Stimulated activated CD4-positive, alpha-beta T cell treated with anti-CD3 and anti-CD28 coated beads, Interleukin-15, amount 100 ng/mL, for 48 hours (primary cell): Measurements from ENCODE around the gene CCDC70.
"Not testable (repeated sequence)": the region's sequence is repeated elsewhere in the genome, so short reads cannot be mapped to it uniquely, and the experiment has no call there.

Experiments
- DNase-seq, 2 donors: peaks; one replicate each; pipeline ENCODE4 v3.0.0-alpha.2; 2020; ENCODE audit warnings: low read depth in 2 of 2

The CCDC70 gene

DNA sequence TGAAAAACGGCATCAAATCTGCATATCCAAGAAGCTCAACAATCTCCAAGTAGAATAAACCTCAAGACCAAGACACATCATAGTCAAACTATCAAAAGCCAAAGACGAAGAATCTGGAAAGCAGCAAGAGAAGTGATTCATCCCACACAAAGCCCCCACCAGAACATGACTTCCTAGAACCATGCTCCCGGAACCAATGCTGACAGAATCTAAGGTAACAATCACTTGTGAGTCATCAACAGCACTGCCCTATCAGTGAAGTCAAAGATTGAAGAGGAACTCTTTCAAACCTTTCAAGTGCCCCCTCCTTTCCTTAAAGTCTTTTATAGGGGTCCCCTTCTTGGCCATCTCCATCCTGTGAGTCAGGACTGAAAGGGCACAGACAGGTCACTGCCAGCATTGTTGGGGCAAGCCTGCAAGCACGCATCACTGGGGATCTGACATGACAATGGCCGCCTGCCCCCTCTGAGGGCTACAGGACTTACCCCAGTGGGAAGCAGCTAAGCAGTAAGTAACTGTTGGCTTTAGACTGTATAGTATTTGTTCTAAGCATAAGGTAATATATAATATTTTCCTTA, at the start of gene CCDC70:
Gene CCDC70 (plus strand): TSS at position 247 of the 578 bp plus-strand sequence. CDS start 3,443 bp downstream, outside the sequence.
- no peak for DNase-seq

DNA sequence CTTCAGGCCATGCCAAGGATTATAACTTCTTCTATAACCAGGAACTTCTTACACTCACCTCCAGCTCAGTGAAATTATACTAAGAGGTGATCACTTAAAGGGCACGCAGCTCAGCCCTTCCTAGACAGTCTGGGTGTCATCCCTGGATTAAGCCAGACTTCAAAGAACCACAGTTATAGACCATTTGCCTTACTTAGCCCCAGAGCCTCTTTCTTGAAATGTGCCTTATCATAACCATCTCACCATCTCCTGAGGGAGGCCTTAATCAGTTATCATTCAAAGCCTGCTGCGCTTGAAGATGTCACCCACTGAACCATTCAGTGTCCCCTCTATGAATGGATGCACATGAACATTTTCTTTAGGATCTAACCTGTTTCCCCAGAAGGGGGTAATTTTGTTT, 47.7 kb upstream of the CCDC70 start:
- no peak for DNase-seq

DNA sequence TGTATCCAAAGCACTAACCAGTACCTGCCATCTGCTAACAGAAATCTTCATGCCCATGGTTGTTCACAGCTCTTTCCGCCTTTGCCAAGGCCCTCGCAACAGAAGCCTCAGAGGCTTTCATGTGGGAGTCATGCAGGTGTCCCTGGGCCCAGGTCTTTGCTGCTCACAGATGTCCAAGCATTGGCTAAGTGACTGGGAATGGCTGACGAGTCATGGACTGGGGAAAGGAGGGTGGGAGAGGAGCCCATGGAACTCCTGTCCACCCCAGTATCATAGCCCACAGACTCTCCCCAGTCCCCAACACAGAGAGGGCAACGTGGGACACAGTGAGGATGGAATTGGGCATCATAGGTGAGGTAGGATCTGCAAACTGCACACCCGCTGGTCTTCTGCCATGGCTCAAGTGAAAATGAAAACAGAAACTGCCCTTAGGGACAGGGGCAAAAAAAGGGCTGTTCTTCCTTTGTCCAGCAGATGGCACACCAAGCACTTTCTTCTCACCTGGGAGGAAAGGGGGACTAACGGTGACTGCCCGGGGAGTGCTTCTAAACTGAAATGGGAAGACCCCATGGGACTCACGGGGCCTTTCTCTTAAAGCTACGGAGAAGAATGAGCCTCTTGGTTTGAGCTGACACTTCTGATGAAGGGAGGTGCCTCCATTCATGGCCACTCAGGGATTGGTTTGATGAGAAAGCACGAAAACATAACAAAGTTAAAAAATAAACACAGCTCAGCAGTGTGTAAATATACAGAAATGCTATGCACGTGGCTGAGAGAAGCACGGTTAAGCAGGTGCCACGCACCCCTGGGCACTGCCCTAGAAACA, 46.7 kb upstream of the CCDC70 start:
- DNase-seq, result peak in 1 of 2 donors; percentile 65

DNA sequence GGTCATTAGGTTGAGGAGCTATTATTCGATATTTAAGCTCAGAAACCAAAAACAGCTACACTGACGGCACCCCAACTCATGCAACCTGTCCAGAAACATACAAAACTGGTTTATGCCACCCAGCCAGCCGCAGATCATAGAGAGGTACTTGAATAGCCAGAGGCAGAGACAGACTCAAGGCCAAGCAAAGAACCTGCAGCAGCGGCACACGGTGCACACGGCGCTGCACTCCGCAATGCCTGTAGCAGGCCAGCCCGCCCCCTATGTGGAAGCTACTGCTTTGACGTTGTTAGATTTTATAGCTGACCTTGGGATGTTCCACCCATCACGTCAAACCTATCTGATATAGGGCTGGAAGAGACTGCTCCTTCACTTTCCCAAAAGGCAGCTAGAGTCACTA, 45.9 kb upstream of the CCDC70 start:
- DNase-seq, result no peak

DNA sequence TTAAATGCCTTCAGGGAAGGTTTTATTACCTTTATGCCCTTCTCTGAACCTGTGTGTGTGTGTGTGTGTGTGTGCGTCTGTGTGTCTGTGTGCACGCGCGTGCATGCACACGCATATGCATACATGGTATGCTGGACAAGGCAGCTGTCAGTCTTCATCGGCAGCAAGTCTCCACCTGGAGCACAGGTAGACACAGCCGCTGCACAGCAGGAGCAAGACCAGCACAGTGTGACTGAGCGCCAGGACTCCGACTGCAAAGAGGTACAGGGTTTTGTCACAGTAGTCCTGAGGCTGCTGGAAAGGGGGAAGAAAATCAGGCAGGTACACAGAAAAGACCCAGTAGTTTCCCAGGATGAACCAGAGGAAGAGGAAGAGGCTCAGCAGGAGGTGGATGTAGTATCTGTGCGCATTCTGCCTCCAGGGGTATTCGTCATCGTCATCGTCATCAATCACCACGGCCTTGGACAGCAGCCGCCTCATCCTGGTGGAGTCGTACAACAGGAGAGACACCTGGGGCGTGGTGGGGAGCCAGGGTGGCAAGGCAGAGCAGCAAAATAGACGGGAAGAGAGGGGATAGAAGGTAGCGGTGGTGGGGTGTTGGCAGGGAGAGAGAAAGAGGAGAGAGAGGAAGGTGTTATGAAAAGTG, 45.0 kb upstream of the CCDC70 start:
- DNase-seq, result no peak

DNA sequence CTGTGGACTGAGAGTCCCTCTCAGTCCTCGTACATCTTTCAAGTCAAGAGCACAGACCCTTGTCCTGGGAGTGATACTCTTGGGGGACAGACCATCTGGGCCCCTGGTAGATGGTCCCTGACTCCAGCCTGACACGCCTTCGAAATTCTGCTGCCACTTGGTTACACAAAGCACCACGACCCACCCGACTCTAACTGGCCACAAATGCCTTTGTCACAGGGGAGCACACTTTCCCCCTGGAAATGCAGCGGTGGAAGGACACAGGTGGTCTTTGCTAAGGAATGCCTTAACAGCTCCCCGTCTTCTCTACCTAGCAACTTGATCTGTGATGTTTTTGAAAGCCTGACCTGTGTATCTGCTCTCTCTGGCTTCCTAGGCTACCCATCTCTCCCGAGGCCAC, 44.1 kb upstream of the CCDC70 start:
- DNase-seq, result no peak

DNA sequence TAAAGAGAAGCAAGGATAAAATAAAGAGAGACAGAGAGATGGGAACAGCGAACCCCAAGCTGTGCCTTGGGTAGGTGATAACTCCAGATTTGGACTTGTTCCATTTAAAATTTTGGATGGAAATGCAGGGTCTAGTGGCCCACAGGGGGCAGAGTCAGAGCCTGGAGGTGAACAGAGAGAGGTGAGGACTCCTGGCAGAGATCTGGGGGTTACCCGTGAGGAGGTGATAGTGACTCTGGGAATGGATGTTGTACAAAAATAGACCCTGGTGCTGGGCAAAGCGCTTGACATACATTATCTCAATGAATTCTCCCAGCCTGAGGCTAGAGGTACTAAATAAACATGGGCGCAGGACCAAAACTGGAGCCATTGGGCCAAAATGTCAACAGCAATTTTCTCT, 43.5 kb upstream of the CCDC70 start:
- no peak for DNase-seq

DNA sequence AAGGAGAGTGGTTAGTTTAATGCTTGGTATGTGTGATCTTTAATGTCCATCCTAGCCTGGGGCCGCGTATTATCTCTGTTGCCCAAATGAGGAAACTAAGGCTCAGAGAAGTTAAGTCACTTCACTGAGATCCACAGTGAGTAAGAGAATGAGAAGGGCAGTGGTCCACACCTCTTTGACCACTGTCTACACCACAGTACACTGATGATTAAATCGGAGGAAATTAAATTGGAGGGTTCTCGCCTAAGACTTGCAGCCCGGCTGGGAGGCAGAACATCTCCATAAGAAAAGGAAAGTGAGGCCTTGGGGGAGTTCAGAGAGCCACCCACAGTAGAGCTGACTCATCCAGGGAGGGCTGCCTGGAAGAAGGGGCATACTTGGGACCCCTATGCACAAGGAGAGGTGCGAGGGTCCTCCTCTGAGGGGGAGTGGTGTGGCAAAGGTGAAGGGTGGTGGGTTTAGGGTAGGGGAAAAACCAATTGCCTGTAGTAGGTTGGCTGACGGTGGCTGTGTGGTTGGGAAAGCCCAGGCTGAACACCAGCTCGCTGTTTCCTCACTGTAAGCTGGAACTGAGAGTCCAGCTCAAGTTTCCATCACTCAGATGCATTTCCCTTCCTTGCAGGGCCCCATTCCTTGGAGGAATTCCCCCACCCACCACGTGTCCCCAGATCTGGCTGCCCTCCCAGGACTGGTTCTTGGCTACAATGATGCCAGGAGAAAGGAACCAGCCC, 42.8 kb upstream of the CCDC70 start:
- DNase-seq, result no peak

DNA sequence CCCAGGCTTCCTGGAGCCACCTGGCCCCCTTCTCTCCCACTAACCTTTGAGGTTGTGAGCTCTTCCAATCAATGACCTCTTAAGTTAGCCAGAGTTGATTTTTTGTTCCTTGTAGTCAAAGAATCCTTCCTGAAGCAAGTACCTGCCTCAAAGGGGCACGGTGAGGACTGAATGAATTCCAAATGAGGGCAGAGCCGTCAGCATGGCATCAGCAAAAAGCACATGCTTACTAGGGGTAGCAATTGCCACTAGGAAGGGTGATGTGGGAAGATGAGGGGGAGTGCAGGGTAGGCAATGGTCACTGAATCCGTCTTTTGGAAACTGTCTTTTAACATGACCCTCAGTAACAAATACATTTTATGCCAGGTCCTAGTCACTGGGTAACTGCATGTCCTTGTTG, 42.2 kb upstream of the CCDC70 start:
- no peak for DNase-seq

DNA sequence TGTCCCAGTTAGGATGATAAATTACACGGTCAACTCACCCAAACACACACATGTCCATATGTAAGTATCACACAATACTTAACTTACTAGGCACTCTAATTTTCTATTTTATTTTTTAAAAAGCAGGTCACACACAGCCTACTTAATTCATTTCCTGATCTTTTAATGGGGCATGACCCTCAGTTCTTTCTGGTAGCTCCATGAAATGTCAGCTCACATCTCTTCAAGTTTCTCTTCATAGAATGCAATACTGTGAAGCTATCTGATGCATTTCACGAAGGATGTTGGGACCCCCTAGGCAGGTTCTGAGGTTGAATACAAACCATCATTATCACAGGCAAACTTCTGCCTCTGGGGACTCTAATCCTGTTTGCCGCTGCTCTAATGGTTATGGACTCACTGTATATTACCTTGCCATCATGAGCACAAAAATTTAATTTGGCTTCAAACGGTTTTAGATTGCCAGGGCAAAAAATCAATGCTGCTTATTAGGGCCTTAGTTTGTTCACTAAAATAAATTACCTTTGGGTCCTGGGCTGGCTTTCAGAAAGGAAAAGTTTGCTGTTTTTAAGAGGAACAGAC, 41.7 kb upstream of the CCDC70 start:
- no peak for DNase-seq

DNA sequence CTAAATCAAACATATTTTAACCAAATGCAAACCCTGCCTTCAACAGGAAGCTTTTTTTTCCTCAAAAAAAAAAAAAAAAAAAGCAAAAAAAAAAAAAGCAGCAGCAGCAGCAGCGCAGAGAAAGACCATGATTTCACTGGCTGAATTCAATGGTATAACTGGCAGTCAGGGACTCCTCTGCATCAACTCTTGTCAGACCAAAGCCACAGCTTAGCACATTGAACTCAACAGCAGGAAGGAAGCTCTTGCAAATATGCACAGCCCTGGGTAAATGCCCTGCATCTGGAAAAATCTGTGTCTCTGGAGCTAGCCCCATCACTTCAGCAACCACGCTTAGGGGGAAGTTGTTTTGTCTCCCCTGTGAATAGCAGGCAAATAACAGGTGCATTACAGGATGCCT, 40.2 kb upstream of the CCDC70 start:
- DNase-seq, result no peak

DNA sequence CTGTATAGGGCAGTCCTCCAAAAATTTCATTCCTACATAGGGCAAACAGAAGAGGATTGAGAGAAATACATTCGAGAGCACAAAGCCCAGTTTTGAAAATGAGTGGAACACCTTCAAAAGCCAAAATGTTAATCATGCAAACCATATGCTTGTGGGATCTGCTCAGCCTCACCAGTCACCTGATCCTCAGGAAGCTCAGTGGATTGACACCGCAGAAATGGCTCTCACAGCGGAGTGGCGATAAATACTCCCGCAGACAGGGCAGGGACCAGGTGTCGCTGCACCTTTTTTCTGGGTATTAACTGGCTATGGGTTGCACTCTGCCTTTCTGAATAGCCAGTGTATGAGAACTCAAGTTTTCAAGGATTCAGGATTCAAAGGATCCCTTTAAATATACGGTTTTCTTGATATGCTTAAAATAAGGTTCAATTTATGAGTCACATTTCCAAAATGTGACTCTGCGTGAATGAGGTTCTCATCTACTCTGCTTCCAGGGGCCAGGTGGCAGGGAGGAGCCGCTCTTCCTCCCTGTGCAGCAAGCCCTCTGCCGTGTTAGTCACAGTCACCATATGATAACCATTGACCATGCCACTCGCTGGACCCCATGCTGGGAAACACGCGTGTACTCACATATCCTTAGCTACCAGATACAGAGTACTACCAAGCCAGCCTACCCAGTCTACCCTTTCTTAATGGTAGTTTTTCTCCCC, 39.5 kb upstream of the CCDC70 start:
- DNase-seq, result no peak

DNA sequence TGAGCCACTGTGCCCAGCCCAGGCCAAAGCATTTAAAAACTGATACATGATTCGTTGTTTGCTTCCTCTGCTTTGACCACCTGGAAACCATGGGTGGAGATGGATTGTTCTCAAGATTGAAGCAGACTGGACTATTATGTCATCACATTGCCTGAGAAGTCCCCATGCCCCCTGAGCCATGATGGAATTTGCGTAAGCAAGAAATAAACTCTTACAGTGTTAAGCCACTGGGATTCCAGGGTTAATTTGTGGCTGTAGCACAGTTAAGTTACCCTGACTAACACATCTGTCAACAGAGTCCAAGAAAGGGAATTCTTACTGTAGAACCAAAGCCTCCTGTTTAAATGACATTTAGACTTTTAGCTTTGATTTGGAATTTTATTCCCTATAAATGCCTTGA, 38.4 kb upstream of the CCDC70 start:
- no peak for DNase-seq

DNA sequence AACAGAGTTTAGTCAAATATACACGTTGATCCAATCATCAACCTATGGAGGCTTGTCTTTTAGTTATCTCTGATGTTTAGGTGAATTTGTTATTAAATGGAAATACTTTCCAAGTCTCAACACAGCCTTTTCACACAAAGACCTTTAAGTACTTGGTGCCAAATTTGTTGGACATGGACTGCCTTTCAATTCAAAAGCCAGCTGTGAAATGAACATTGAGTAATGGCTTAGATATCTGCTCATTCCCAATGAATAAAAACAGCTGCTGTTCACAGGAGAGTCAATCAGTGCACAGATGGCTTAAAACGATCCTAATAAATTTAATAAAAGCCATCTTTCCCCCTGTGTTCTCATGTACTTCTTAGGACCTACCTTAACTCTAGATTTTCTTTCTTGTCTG, 37.9 kb upstream of the CCDC70 start:
- no peak for DNase-seq

DNA sequence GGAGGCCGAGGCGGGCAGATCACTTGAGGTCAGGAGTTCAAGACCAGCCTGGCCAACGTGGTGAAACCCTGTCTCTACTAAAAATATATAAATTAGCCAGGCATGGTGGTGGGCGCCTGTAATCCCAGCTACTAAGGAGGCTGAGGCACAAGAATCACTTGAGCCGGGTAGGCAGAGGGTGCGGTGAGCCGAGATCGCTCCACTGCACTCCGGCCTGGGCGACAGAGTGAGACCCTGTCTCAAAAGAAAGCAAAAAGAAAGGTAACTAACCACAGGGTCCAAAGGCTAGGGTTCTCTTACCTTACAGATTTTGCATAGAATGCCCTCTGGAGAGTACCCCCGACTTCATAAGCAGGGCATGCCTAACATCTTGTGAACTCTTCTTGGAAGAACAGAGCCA, 37.1 kb upstream of the CCDC70 start:
- not testable (repeated sequence) for DNase-seq

DNA sequence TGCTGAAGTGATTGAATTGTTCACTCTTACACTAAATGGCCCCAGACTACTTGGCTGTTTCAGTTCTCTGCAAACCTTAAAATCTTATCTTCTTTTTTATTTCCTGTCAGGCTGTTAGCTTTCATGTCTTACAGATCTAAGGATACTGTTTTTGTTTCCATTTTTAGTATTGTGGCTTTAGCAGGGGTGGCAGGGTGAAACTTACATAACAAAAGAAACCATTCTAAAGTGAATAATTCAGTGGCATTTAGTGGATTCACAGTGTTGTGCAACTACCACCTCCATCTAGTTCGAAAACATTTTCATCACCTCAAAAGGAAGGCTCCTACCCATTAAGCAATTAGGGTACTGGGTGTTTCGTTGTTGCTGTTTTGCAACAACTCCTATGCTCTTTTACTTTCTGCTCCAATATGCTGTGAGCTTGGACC, 36.6 kb upstream of the CCDC70 start:
- DNase-seq, result no peak

DNA sequence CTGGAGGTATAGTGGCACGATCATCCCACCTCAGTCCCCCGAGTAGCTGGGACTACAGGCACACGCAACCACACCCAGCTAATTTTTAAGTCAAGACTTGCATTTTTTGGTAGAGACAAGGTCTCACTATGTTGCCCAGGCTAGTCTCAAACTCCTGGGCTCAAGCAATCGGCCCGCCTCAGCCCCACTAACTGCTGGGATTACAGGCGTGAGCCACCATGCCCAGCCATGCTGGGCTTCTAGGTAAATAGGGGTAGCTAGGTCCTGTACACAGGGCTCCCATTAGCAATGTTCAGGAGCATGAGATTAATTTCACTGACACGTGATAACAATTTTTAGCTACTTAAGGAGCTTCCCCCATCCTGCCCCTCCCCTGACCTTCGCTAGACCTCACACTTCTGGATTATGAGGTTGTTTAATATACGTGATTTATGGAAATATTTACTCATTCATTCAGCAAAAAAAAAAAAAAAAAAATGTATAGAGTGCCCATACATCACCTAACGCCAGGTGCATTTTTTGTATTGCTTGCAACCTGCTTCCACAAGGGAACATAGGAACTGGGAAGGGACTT, 36.0 kb upstream of the CCDC70 start:
- DNase-seq, result no peak

DNA sequence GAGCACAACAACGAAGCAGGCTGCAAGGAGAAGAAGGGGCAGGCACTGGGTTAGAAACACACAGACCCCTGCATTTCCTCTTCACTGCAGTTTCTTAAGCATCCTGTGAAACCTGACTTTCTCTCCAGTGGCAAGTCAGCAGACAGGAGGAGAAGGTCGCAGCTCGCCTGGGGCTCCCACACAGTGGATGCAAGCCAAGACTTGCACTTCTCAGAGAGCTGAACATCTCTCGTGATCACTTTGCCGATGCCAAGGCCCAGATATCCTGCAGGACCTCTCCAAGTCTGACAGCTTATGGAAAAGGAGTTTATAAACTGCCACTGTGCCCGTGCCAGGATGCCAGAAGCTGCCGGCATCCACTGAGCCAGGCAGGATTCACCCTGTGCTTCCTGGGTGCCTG, 35.2 kb upstream of the CCDC70 start:
- no peak for DNase-seq

DNA sequence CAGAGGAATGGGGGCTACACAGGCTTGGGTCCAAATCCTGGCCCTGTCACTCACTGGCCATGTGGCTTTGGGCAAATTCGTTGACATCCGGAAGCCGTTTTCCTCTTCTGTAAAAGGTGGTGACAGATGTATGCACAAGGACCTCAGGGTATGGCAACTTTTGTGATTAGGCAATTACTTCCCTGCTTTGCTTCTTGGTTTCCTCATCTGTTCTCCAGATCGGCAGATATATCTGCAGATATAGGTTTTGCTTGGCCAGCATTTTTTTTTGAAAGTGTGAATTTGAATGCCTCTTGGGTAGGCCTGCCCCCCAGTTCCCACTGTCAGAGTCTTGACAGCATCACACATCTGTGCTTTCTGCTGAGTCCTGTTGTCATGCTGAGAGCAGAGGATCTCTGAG, 34.5 kb upstream of the CCDC70 start:
- DNase-seq, result no peak

DNA sequence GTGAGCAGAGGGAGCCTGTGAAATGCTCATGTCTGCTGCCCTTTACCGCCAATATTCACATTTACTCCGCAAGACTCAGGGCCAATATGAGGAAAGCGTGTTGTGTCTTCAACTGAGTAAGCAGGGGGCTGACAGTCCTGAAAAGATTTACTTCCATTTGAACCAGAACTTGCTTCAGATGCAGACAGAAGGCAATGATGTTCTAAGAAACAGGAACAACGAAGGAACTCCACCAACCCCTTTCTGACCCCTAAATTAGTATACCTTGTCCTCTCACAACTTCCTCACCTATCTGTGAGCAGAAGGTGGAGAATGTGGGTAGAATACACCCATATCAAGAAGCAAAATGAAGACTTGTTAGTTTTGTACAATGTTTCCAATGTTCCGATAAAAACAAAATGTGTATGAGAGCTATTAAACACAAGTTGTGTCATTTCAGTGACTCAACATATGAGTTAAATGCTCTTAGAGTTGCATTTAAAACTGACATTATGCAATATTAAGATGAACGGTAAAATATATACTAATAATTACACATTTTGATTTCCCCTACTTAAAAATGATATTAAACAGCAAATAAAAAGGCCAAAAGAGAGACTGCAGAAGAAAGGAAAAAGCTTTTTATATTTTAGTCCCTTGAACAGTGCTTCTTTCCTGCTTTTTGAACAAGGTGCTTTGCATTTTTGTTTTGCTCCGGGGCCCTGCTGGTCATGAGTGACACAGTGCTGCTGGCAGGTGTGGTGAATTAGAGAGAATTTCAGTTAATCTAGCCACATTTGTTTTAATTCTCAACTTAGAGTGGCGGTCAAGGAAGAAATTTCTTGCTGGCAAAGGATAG, 32.8 kb upstream of the CCDC70 start:
- no peak for DNase-seq
